Stomach (tissue), 9 donors: ENCODE data around the gene SETD6. TPM values are rescaled to one million over a fixed set of nuclear protein-coding genes. Genes with fewer than 3 reads are reported as not detected.
"Not testable (repeated sequence)": the region's sequence is repeated elsewhere in the genome, so short reads cannot be mapped to it uniquely, and the experiment has no call there.

Experiments used
- DNase-seq, 2 donors: peaks; one replicate each; pipeline versions ENCODE4 v3.0.0 to v3.0.0-alpha.2; 2013 to 2019
- H3K27ac ChIP-seq, 5 donors: fragments of 200-600 bp in 4 of 5; sonication (generic) in 4 of 5; one replicate each; pipeline ENCODE4 v1.5.1; 2013 to 2019; ENCODE audit warnings: mild to moderate bottlenecking in 1 of 5, moderate library complexity in 1 of 5
- H3K27me3 ChIP-seq, 3 donors: fragments of 200-600 bp; sonication (generic); one replicate each; pipeline ENCODE4 v1.5.1; 2017 to 2019; ENCODE audit warnings: mixed run types in 1 of 3
- H3K36me3 ChIP-seq, 4 donors: fragments of 200-600 bp; sonication (generic); 1 replicate in 3 of 4; 2 replicates in 1 of 4; pipeline ENCODE4 v1.5.1; 2016 to 2019
- H3K4me1 ChIP-seq, 4 donors: fragments of 200-600 bp; sonication (generic); one replicate each; pipeline ENCODE4 v1.5.1; 2016 to 2019
- H3K4me3 ChIP-seq, 4 donors: fragments of 200-600 bp; sonication (generic) in 3 of 4; one replicate each; pipeline ENCODE4 v1.5.1; 2016 to 2019; ENCODE audit warnings: mild to moderate bottlenecking in 1 of 4
- H3K9me3 ChIP-seq, 4 donors: fragments of 200-600 bp; sonication (generic); one replicate each; pipeline ENCODE4 v1.5.1; 2016 to 2019
- CTCF ChIP-seq, 7 experiments: fragments of 450-650 bp in 4 of 7; fragments of 200-600 bp in 3 of 7; sonication (generic) in 3 of 7; IDR thresholded peaks; one replicate each; pipeline ENCODE4 v1.5.1; 2016 to 2019; ENCODE audit warnings: antibody characterized with exemption in 7 of 7, control low read depth in 2 of 7, mild to moderate bottlenecking in 1 of 7
- EP300 ChIP-seq: sonication (generic); formaldehyde crosslinking; IDR thresholded peaks from one replicate; pipeline ENCODE4 v1.6.1; 2017; ENCODE audit warnings: antibody characterized with exemption
- POLR2A ChIP-seq, 4 donors: fragments of 450-650 bp; IDR thresholded peaks; one replicate each; pipeline ENCODE4 v1.6.1; 2016; ENCODE audit warnings: antibody characterized with exemption in 4 of 4, control low read depth in 2 of 4, mild to moderate bottlenecking in 1 of 4, moderate library complexity in 1 of 4
- POLR2AphosphoS5 ChIP-seq, 3 donors: sonication (generic); formaldehyde crosslinking; IDR thresholded peaks; one replicate each; pipeline ENCODE4 v1.6.1; 2016; ENCODE audit warnings: antibody characterized with exemption in 3 of 3
- WGBS, 5 donors: extraction: QIAGEN DNeasy Blood & Tissue Kit in 3 of 5; methylation state at CpG; one replicate each; pipeline versions ENCODE4 v1.1.5 to v1.1.7; 2013 to 2018; 5-methylcytosine and 5-hydroxymethylcytosine counted together
- intact Hi-C: fragments of 100-400 bp; cut with DNase I; formaldehyde crosslinking; loops from one replicate; pipeline ENCODE4 v1.15.1; 2023; ENCODE audit warnings: low total_unique reads
- polyA plus RNA-seq, 3 donors: library from polyadenylated mRNA; stranded (reverse); fragments of 200-250 nt; gene quantifications; one replicate each; pipeline ENCODE4 v1.2.3, GENCODE V29; 2013
- total RNA-seq, 5 donors: library from RNA; depleted of rRNA; stranded (reverse); fragments of >200 nt; gene quantifications; one replicate each; pipeline versions ENCODE4 v1.1.0 to v1.2.3, GENCODE V29; 2014 to 2016
- donor health status: healthy with polysubstance abuse.
- donor health status: Bipolar disorder and iron deficiency.
- donor health status: healthy.

The SETD6 gene
- total and polyA plus RNA-seq, 8 donors, result 7.7 to 209 (median 25.4) TPM

GRCh38 chr16:58488531-58488930 lies 26.8 kb upstream of the SETD6 start:
- Histone ChIP-seq H3K4me3 (no peak overlapping the region), H3K9me3 (no peaks in the 10 kb centered on the region), H3K4me1 (peaks cover 0 to 8% (median 6%) of the 10 kb centered on the region in 4 donors), H3K27me3 (peaks cover 0 to 2% (median 0%) of the 10 kb centered on the region in 3 donors), H3K27ac (no peak overlapping the region), H3K36me3 (no peaks in the 10 kb centered on the region)
- WGBS, 5 donors, result 25 to 47% (median 34%) methylated on average over 3 of the region's 3 CpGs
- no peak for DNase-seq
- intact Hi-C loops, result loop anchor here (5.0 kb wide), 1 partner anchor 151 kb away; no protein-coding TSS in a partner anchor
- no peak for TF ChIP-seq POLR2AphosphoS5 (IDR thresholded peaks at IDR 0.05)

- DNase-seq, result no peak
- TF ChIP-seq POLR2AphosphoS5 (IDR thresholded peaks at IDR 0.05) (no peak), CTCF (IDR thresholded peaks at IDR 0.05) (no peak), EP300 (no peak), POLR2A (IDR thresholded peaks at IDR 0.05) (no peak)
- Histone ChIP-seq H3K27me3 (peaks cover 0 to 8% (median 0%) of the 10 kb centered on the region in 3 donors), H3K27ac (no peak overlapping the region), H3K9me3 (no peaks in the 10 kb centered on the region), H3K4me1 (peaks cover 0 to 9% (median 6%) of the 10 kb centered on the region in 4 donors), H3K36me3 (no peaks in the 10 kb centered on the region), H3K4me3 (no peak overlapping the region)
- intact Hi-C loops, result no loop called here
- WGBS, 5 donors, result 89 to 100% (median 96%) methylated on average over 4 of the region's 4 CpGs
These were observed 25.3 kb upstream of the SETD6 start for GRCh38 chr16:58490065-58490464.

GRCh38 chr16:58490539-58490938 lies 24.8 kb upstream of the SETD6 start:
- H3K27ac ChIP-seq, DNase-seq, intact Hi-C loops, H3K36me3 ChIP-seq, H3K9me3 ChIP-seq, H3K4me3 ChIP-seq: not testable (repeated sequence)
- H3K4me1 ChIP-seq, result peaks cover 0 to 13% (median 8%) of the 10 kb centered on the region in 4 donors
- WGBS, 5 donors, result 83 to 93% (median 91%) methylated on average over 8 of the region's 8 CpGs
- H3K27me3 ChIP-seq, result peaks cover 0 to 10% (median 0%) of the 10 kb centered on the region in 3 donors

- H3K27ac ChIP-seq, result no peak overlapping the region
- TF ChIP-seq EP300 (no peak), POLR2AphosphoS5 (IDR thresholded peaks at IDR 0.05) (no peak), CTCF (IDR thresholded peaks at IDR 0.05) (no peak), POLR2A (IDR thresholded peaks at IDR 0.05) (no peak)
- DNase-seq, result no peak
- no peaks in the 10 kb centered on the region for H3K9me3 ChIP-seq
- H3K27me3 ChIP-seq, result peaks cover 0 to 21% (median 0%) of the 10 kb centered on the region in 3 donors
- peaks cover 0 to 14% (median 8%) of the 10 kb centered on the region in 4 donors for H3K4me1 ChIP-seq
- intact Hi-C loops, result no loop called here
- WGBS, 5 donors, result 52 to 65% (median 54%) methylated on average over 4 of the region's 4 CpGs
- no peaks in the 10 kb centered on the region for H3K36me3 ChIP-seq
- H3K4me3 ChIP-seq, result no peak overlapping the region
These were observed 23.3 kb upstream of the SETD6 start for GRCh38 chr16:58492066-58492465.

GRCh38 chr16:58492735-58493134 lies 22.6 kb upstream of the SETD6 start:
- WGBS, 5 donors, result 27 to 57% (median 46%) methylated on average over 5 of the region's 5 CpGs
- TF ChIP-seq POLR2A (IDR thresholded peaks at IDR 0.05) (no peak), CTCF (IDR thresholded peaks at IDR 0.05) (no peak), POLR2AphosphoS5 (IDR thresholded peaks at IDR 0.05) (no peak), EP300 (no peak)
- Histone ChIP-seq H3K27me3 (peaks cover 0 to 21% (median 0%) of the 10 kb centered on the region in 3 donors), H3K4me3 (no peak overlapping the region), H3K36me3 (no peaks in the 10 kb centered on the region), H3K9me3 (no peaks in the 10 kb centered on the region), H3K4me1 (peaks cover 0 to 9% (median 4%) of the 10 kb centered on the region in 4 donors), H3K27ac (no peak overlapping the region)
- intact Hi-C loops, result no loop called here
- no peak for DNase-seq
